Esophagus muscularis mucosa (tissue), 4 donors: ENCODE results near the gene THBS2. TPM values are rescaled to one million over a fixed set of nuclear protein-coding genes. Genes with fewer than 3 reads are reported as not detected.
A peak's percentile ranks its signal among the peaks of the same experiment; 100 is the strongest.

Source experiments
- DNase-seq: peaks from one replicate; pipeline ENCODE4 v3.0.0-alpha.2; 2017; ENCODE audit errors: extremely low spot score
- H3K27ac ChIP-seq, 4 donors: fragments of 200-600 bp; sonication (generic); replicated peaks in 1 of 4; 1 replicate in 3 of 4; 2 replicates in 1 of 4; pipeline ENCODE4 v1.5.1; 2016 to 2019; ENCODE audit warnings: mild to moderate bottlenecking in 1 of 4
- H3K27me3 ChIP-seq, 4 donors: fragments of 200-600 bp; sonication (generic); one replicate each; pipeline versions ENCODE4 v1.5.1 to v1.6.0; 2016 to 2019
- H3K36me3 ChIP-seq, 4 donors: fragments of 200-600 bp; sonication (generic); one replicate each; pipeline ENCODE4 v1.5.1; 2016 to 2019
- H3K4me1 ChIP-seq, 4 donors: fragments of 200-600 bp; sonication (generic); one replicate each; pipeline ENCODE4 v1.5.1; 2016 to 2019
- H3K4me3 ChIP-seq, 4 donors: fragments of 200-600 bp; sonication (generic); 1 replicate in 2 of 4; 2 replicates in 2 of 4; pipeline ENCODE4 v1.5.1; 2016 to 2019; ENCODE audit warnings: mild to moderate bottlenecking in 4 of 4, moderate library complexity in 1 of 4
- H3K9me3 ChIP-seq, 4 donors: fragments of 200-600 bp; sonication (generic); 1 replicate in 3 of 4; 2 replicates in 1 of 4; pipeline ENCODE4 v1.5.1; 2016 to 2019
- CTCF ChIP-seq, 3 experiments: fragments of 200-600 bp in 2 of 3; fragments of 450-650 bp in 1 of 3; sonication (generic) in 2 of 3; IDR thresholded peaks; one replicate each; pipeline ENCODE4 v1.5.1; 2017 to 2019; ENCODE audit warnings: antibody characterized with exemption in 3 of 3, mild to moderate bottlenecking in 2 of 3, moderate library complexity in 1 of 3
- EP300 ChIP-seq: sonication (generic); formaldehyde crosslinking; IDR thresholded peaks from one replicate; pipeline ENCODE4 v1.6.1; 2017; ENCODE audit warnings: antibody characterized with exemption
- POLR2A ChIP-seq: fragments of 450-650 bp; IDR thresholded peaks from one replicate; pipeline ENCODE4 v1.6.1; 2017; ENCODE audit warnings: antibody characterized with exemption, moderate library complexity, mild to moderate bottlenecking, low read depth
- POLR2AphosphoS5 ChIP-seq, 2 donors: sonication (generic); formaldehyde crosslinking; IDR thresholded peaks; one replicate each; pipeline ENCODE4 v1.6.1; 2017; ENCODE audit warnings: antibody characterized with exemption in 2 of 2
- WGBS: methylation state at CpG from one replicate; pipeline ENCODE4 v1.1.5; 2018; 5-methylcytosine and 5-hydroxymethylcytosine counted together
- intact Hi-C: fragments of 100-400 bp; cut with DNase I; formaldehyde crosslinking; loops from one replicate; pipeline ENCODE4 v1.15.1; 2023
- total RNA-seq, 4 donors: library from RNA; depleted of rRNA; stranded (reverse); fragments of >200 nt; gene quantifications; one replicate each; pipeline versions ENCODE4 v1.1.0 to v1.2.1, GENCODE V29; 2016

THBS2 gene
- total RNA-seq, 4 donors from 2014 or later = 25.7 to 36.4 (median 28.8) TPM

- TF ChIP-seq POLR2A (no peak), CTCF (IDR thresholded peaks at IDR 0.05) (no peak), POLR2AphosphoS5 (IDR thresholded peaks at IDR 0.05) (no peak), EP300 (no peak)
- no peak overlapping the region for H3K27ac ChIP-seq
- WGBS = 89% methylated on average over 6 of the region's 6 CpGs
- H3K4me3 ChIP-seq = no peak overlapping the region
- intact Hi-C loops = no loop called here
- no peaks in the 10 kb centered on the region for H3K36me3 ChIP-seq
- no peaks in the 10 kb centered on the region for H3K27me3 ChIP-seq
- H3K9me3 ChIP-seq = no peaks in the 10 kb centered on the region
- H3K4me1 ChIP-seq = peaks cover 4 to 35% (median 29%) of the 10 kb centered on the region in 4 donors
- DNase-seq = peak; percentile 55
These were observed 65.2 kb downstream of the THBS2 start for GRCh38 chr6:169188475-169188874.

GRCh38 chr6:169188051-169188470, 65.6 kb downstream of the THBS2 start:
- no peak for DNase-seq
- intact Hi-C loops = no loop called here
- Histone ChIP-seq H3K27ac (no peak overlapping the region), H3K4me1 (peaks cover 4 to 35% (median 29%) of the 10 kb centered on the region in 4 donors), H3K27me3 (no peaks in the 10 kb centered on the region), H3K36me3 (no peaks in the 10 kb centered on the region), H3K9me3 (no peaks in the 10 kb centered on the region), H3K4me3 (no peak overlapping the region)
- TF ChIP-seq POLR2A (no peak), POLR2AphosphoS5 (IDR thresholded peaks at IDR 0.05) (no peak), EP300 (no peak), CTCF (IDR thresholded peaks at IDR 0.05) (no peak)
- WGBS = 34% methylated on average over 3 of the region's 9 CpGs

- peaks cover 4 to 35% (median 29%) of the 10 kb centered on the region in 4 donors for H3K4me1 ChIP-seq
- WGBS = 90% methylated on average over 18 of the region's 25 CpGs
- H3K27ac ChIP-seq = no peak overlapping the region
- TF ChIP-seq POLR2AphosphoS5 (IDR thresholded peaks at IDR 0.05) = no peak
- no peak for TF ChIP-seq CTCF (IDR thresholded peaks at IDR 0.05)
- H3K36me3 ChIP-seq = no peaks in the 10 kb centered on the region
- no peaks in the 10 kb centered on the region for H3K9me3 ChIP-seq
- no peaks in the 10 kb centered on the region for H3K27me3 ChIP-seq
- H3K4me3 ChIP-seq = no peak overlapping the region
- DNase-seq = peak; percentile 68
- intact Hi-C loops = no loop called here
These were observed 67.0 kb downstream of the THBS2 start for GRCh38 chr6:169186496-169187169.

GRCh38 chr6:169185692-169186485, 67.8 kb downstream of the THBS2 start:
- Histone ChIP-seq H3K36me3 (no peaks in the 10 kb centered on the region), H3K4me3 (no peak overlapping the region), H3K4me1 (peaks cover 4 to 33% (median 25%) of the 10 kb centered on the region in 4 donors), H3K27me3 (no peaks in the 10 kb centered on the region), H3K27ac (no peak overlapping the region), H3K9me3 (no peaks in the 10 kb centered on the region)
- WGBS = 91% methylated on average over 26 of the region's 26 CpGs
- TF ChIP-seq POLR2AphosphoS5 (IDR thresholded peaks at IDR 0.05) (no peak), EP300 (no peak), POLR2A (no peak), CTCF (IDR thresholded peaks at IDR 0.05) (no peak)
- intact Hi-C loops = no loop called here
- DNase-seq = peak; percentile 64
